HL-60 (cell line): ENCODE measurements around the gene ADAT2.

Experiments
- DNase-seq, 2 experiments: peaks; one replicate each; pipeline ENCODE4 v3.0.0-alpha.2; 2010 to 2020; ENCODE audit warnings: low read depth in 1 of 2, low spot score in 1 of 2
- H3K27ac ChIP-seq: fragments of 250-450 bp; sonication (Bioruptor Pico); replicated peaks from 2 replicates; pipeline ENCODE4 v1.5.1; 2020; ENCODE audit warnings: mild to moderate bottlenecking, moderate library complexity
- H3K27me3 ChIP-seq: fragments of 250-450 bp; sonication (Bioruptor Pico); 2 replicates; pipeline ENCODE4 v1.5.1; 2021; ENCODE audit warnings: mild to moderate bottlenecking, moderate library complexity; ENCODE audit not compliant: insufficient read depth, poor library complexity, severe bottlenecking
- H3K4me3 ChIP-seq: replicated peaks from 2 replicates; pipeline ENCODE4 v1.5.1; 2011; ENCODE audit warnings: mild to moderate bottlenecking, control low read depth, low read length; ENCODE audit not compliant: insufficient read depth
- GABPA ChIP-seq: IDR thresholded peaks from 2 replicates; pipeline ENCODE4 v1.6.1; 2012; ENCODE audit warnings: low read depth
- POLR2AphosphoS5 ChIP-seq: IDR thresholded peaks from 2 replicates; pipeline ENCODE4 v1.6.1; 2012; ENCODE audit warnings: low read depth
- SPI1 ChIP-seq: IDR thresholded peaks from 2 replicates; pipeline ENCODE4 v1.6.1; 2012; ENCODE audit warnings: low read depth, mild to moderate bottlenecking, borderline replicate concordance
- TF ChIP-seq, protein P1 (sequence below): IDR thresholded peaks from one replicate; pipeline ENCODE4 v1.5.1; 2011; ENCODE audit warnings: low read length, control low read depth, inconsistent platforms; ENCODE audit not compliant: insufficient read depth
- TF ChIP-seq, protein P2 (sequence below): IDR thresholded peaks from 2 replicates; pipeline ENCODE4 v1.6.1; 2012; ENCODE audit warnings: low read depth; ENCODE audit not compliant: insufficient replicate concordance

The ADAT2 gene

DNA sequence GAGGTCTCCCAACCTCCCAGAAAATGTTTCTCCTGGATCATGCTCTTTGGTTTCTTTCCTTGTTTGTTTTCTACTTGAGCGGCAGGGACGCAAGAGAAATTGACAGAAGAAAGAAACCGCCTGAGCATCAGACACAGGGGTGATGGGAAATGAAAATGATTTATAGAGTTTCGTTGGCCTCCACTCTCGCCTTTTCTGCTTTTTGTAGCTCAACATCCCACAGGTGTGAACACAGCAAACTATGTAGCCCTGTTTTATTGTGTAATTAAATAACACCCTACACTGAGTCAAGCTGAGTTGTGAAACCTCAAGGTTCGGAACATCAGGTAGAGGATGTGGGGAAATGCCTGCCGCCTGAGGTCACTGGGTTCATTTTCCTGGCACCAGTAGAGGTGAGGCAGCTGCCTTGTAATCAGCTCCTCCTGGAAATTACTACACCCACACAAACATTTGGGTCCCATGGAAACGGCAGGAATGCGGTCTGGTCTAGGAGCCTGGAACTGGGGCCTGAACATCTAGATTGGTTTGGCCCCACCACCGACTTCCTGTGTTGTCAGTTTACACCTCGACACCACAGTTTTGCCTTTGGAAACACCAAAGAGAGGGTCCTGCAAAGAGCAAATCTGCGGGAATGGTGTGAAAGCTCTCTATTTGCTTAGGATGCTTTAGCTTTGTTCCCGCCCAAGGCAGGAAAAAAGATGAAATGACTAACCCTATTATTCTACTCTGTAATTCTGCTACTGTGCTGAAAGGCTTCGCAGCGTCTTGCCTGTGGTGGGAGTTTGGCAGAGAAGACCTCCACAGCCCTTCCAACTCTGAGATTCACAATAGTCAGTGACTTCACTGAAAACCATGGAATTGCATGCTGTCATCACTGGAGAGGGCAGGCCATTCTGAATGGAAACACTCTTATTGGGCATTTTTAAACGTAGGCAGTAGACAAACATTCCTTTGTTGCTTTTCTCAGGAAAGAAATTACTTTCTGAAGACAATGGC is 53.0 kb downstream of the ADAT2 start:
- DNase-seq, result no peak

DNA sequence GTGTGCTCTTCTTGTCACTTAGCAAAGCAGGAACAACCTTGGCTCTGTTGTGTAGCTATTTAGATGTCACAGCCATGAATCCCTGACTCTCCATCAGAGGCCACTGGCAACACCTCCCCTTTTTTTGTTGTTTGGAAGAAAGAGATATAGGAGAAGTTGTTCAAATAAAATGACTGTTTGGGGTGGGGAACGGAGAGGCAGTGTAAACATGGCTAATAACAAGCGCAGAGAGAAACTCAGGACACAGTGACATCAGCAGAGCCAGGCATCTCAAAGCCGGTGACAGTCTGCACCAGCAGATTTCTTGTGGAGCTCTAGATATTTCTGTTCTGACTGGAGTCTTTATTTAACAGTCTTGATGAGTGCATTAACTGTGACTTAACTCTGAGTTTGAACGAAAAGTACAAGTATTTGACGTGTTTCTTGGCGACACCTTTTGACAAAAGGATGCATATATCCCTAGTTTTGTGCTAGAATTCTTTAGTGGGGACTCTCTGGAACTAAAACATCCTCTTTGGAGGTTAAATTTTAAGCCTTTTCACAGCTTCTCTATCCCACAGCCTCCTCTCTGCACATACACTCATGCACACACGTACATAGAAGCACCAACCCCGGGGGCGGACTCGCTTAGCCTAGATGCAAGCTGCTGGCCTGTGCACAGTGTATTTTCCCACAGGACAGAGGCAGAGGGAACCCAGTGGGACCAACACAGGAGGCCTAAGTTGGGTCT is 53.8 kb downstream of the ADAT2 start:
- TF ChIP-seq POLR2AphosphoS5 (no peak), GABPA (no peak), SPI1 (no peak)
- TF ChIP-seq, protein P1, sequence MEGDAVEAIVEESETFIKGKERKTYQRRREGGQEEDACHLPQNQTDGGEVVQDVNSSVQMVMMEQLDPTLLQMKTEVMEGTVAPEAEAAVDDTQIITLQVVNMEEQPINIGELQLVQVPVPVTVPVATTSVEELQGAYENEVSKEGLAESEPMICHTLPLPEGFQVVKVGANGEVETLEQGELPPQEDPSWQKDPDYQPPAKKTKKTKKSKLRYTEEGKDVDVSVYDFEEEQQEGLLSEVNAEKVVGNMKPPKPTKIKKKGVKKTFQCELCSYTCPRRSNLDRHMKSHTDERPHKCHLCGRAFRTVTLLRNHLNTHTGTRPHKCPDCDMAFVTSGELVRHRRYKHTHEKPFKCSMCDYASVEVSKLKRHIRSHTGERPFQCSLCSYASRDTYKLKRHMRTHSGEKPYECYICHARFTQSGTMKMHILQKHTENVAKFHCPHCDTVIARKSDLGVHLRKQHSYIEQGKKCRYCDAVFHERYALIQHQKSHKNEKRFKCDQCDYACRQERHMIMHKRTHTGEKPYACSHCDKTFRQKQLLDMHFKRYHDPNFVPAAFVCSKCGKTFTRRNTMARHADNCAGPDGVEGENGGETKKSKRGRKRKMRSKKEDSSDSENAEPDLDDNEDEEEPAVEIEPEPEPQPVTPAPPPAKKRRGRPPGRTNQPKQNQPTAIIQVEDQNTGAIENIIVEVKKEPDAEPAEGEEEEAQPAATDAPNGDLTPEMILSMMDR, result no peak
- TF ChIP-seq, protein P2, sequence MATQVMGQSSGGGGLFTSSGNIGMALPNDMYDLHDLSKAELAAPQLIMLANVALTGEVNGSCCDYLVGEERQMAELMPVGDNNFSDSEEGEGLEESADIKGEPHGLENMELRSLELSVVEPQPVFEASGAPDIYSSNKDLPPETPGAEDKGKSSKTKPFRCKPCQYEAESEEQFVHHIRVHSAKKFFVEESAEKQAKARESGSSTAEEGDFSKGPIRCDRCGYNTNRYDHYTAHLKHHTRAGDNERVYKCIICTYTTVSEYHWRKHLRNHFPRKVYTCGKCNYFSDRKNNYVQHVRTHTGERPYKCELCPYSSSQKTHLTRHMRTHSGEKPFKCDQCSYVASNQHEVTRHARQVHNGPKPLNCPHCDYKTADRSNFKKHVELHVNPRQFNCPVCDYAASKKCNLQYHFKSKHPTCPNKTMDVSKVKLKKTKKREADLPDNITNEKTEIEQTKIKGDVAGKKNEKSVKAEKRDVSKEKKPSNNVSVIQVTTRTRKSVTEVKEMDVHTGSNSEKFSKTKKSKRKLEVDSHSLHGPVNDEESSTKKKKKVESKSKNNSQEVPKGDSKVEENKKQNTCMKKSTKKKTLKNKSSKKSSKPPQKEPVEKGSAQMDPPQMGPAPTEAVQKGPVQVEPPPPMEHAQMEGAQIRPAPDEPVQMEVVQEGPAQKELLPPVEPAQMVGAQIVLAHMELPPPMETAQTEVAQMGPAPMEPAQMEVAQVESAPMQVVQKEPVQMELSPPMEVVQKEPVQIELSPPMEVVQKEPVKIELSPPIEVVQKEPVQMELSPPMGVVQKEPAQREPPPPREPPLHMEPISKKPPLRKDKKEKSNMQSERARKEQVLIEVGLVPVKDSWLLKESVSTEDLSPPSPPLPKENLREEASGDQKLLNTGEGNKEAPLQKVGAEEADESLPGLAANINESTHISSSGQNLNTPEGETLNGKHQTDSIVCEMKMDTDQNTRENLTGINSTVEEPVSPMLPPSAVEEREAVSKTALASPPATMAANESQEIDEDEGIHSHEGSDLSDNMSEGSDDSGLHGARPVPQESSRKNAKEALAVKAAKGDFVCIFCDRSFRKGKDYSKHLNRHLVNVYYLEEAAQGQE, result no peak
- Histone ChIP-seq H3K4me3 (no peak overlapping the region), H3K27ac (no peak overlapping the region), H3K27me3 (no peaks in the 10 kb centered on the region)
- DNase-seq, result no peak

More for the DNA sequence above, 53.0 kb downstream of the ADAT2 start:
- no peak overlapping the region for H3K27ac ChIP-seq
- H3K27me3 ChIP-seq, result no peaks in the 10 kb centered on the region
- no peak overlapping the region for H3K4me3 ChIP-seq
- TF ChIP-seq, protein P1, result no peak
- TF ChIP-seq SPI1 (no peak), POLR2AphosphoS5 (no peak), GABPA (no peak)
- TF ChIP-seq, protein P2, result no peak

DNA sequence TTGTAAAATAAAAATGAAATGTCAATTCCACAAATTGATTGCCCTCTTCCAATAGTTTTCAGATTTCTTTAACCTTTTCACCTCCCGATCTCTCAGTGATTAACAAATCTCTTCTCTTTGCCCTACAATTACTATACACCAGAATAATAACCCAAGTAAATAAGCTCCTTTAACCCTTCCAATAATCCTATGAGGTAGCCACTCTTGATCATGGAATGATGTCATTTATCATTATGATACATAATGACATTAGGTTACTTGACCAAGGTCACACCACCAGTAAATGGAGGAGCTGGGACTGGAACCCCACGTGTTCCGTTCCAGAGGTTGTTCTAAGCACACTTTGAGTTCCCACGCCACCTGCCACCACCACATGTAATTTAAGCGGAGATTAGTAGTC is 54.8 kb downstream of the ADAT2 start:
- Histone ChIP-seq H3K4me3 (no peak overlapping the region), H3K27me3 (no peaks in the 10 kb centered on the region), H3K27ac (no peak overlapping the region)
- TF ChIP-seq SPI1 (no peak), GABPA (no peak), POLR2AphosphoS5 (no peak)
- TF ChIP-seq, protein P1, result no peak
- TF ChIP-seq, protein P2, result no peak
- no peak for DNase-seq
